Measurements from ENCODE around the gene HPD. TPM values are rescaled to one million over a fixed set of nuclear protein-coding genes. Genes with fewer than 3 reads are reported as not detected.
"Not testable (repeated sequence)": the region's sequence is repeated elsewhere in the genome, so short reads cannot be mapped to it uniquely, and the experiment has no call there.

Gene HPD
- total RNA-seq, 2 experiments from 2014 or later: not detected

- H3K36me3 Mint-ChIP-seq (ENCODE audit: low read depth); H3K9me3 Mint-ChIP-seq; DNase-seq; H3K4me3 Mint-ChIP-seq; CTCF ChIA-PET; H3K27me3 Mint-ChIP-seq (ENCODE audit: low read depth); H3K4me1 Mint-ChIP-seq (ENCODE audit: low read depth); intact Hi-C loops (cut with micrococcal nuclease); H3K27ac Mint-ChIP-seq: not testable (repeated sequence)
These were observed 2.0 kb upstream of the HPD start for GRCh38 chr12:121860699-121861098.

GRCh38 chr12:121860257-121860656, 1.6 kb upstream of the HPD start:
- no peak for DNase-seq
- intact Hi-C loops (cut with micrococcal nuclease): no loop called here
- Mint-ChIP-seq H3K4me1 (ENCODE audit: low read depth) (peaks cover 2% of the 10 kb centered on the region), H3K27ac (no peak overlapping the region), H3K4me3 (no peak overlapping the region), H3K36me3 (ENCODE audit: low read depth) (no peaks in the 10 kb centered on the region), H3K27me3 (ENCODE audit: low read depth) (no peaks in the 10 kb centered on the region), H3K9me3 (no peaks in the 10 kb centered on the region)
- CTCF ChIA-PET: no interaction called here

- DNase-seq: no peak
- H3K27me3 Mint-ChIP-seq (ENCODE audit: low read depth): no peaks in the 10 kb centered on the region
- H3K36me3 Mint-ChIP-seq (ENCODE audit: low read depth): no peaks in the 10 kb centered on the region
- no peak overlapping the region for H3K4me3 Mint-ChIP-seq
- CTCF ChIA-PET: interaction anchor here (1.3 kb wide), 1 partner anchor 64 kb away, joined by 6 read pairs; no protein-coding TSS in a partner anchor
- no peaks in the 10 kb centered on the region for H3K9me3 Mint-ChIP-seq
- intact Hi-C loops (cut with micrococcal nuclease): no loop called here
- no peak overlapping the region for H3K27ac Mint-ChIP-seq
- H3K4me1 Mint-ChIP-seq (ENCODE audit: low read depth): peaks cover 2% of the 10 kb centered on the region
These were observed 369 bp downstream of the HPD start for GRCh38 chr12:121858318-121858661.

GRCh38 chr12:121857322-121858246, 1.1 kb downstream of the HPD start:
- Mint-ChIP-seq H3K36me3 (ENCODE audit: low read depth) (no peaks in the 10 kb centered on the region), H3K27me3 (ENCODE audit: low read depth) (no peaks in the 10 kb centered on the region), H3K4me3 (no peak overlapping the region), H3K27ac (no peak overlapping the region), H3K4me1 (ENCODE audit: low read depth) (peaks cover 2% of the 10 kb centered on the region), H3K9me3 (no peaks in the 10 kb centered on the region)
- CTCF ChIA-PET: interaction anchor here (1.3 kb wide), 1 partner anchor 63 kb away, joined by 6 read pairs; no protein-coding TSS in a partner anchor
- no peak for DNase-seq
- intact Hi-C loops (cut with micrococcal nuclease): no loop called here

- H3K27ac Mint-ChIP-seq; H3K36me3 Mint-ChIP-seq (ENCODE audit: low read depth); H3K27me3 Mint-ChIP-seq (ENCODE audit: low read depth); intact Hi-C loops (cut with micrococcal nuclease); H3K4me3 Mint-ChIP-seq; H3K4me1 Mint-ChIP-seq (ENCODE audit: low read depth); DNase-seq; H3K9me3 Mint-ChIP-seq: not testable (repeated sequence)
- CTCF ChIA-PET: interaction anchor here (0.8 kb wide), 1 partner anchor 37 kb away, joined by 3 read pairs; no protein-coding TSS in a partner anchor
These were observed 6.3 kb downstream of the HPD start for GRCh38 chr12:121852392-121852791.

GRCh38 chr12:121849665-121850064, 9.0 kb downstream of the HPD start:
- H3K4me3 Mint-ChIP-seq: no peak overlapping the region
- no peaks in the 10 kb centered on the region for H3K36me3 Mint-ChIP-seq (ENCODE audit: low read depth)
- no peak for DNase-seq
- no peak overlapping the region for H3K27ac Mint-ChIP-seq
- CTCF ChIA-PET: no interaction called here
- no peaks in the 10 kb centered on the region for H3K9me3 Mint-ChIP-seq
- intact Hi-C loops (cut with micrococcal nuclease): no loop called here
- no peaks in the 10 kb centered on the region for H3K4me1 Mint-ChIP-seq (ENCODE audit: low read depth)
- H3K27me3 Mint-ChIP-seq (ENCODE audit: low read depth): no peaks in the 10 kb centered on the region

GRCh38 chr12:121849211-121849610, 9.4 kb downstream of the HPD start:
- CTCF ChIA-PET: no interaction called here
- H3K9me3 Mint-ChIP-seq: no peaks in the 10 kb centered on the region
- H3K27me3 Mint-ChIP-seq (ENCODE audit: low read depth): no peaks in the 10 kb centered on the region
- no peak overlapping the region for H3K27ac Mint-ChIP-seq
- DNase-seq: no peak
- intact Hi-C loops (cut with micrococcal nuclease): no loop called here
- H3K4me3 Mint-ChIP-seq: no peak overlapping the region
- no peaks in the 10 kb centered on the region for H3K4me1 Mint-ChIP-seq (ENCODE audit: low read depth)
- no peaks in the 10 kb centered on the region for H3K36me3 Mint-ChIP-seq (ENCODE audit: low read depth)

GRCh38 chr12:121845701-121846100, 13.0 kb downstream of the HPD start:
- intact Hi-C loops (cut with micrococcal nuclease): no loop called here
- no peak for DNase-seq
- no peaks in the 10 kb centered on the region for H3K27me3 Mint-ChIP-seq (ENCODE audit: low read depth)
- H3K27ac Mint-ChIP-seq: no peak overlapping the region
- H3K36me3 Mint-ChIP-seq (ENCODE audit: low read depth): no peaks in the 10 kb centered on the region
- CTCF ChIA-PET: interaction anchor here (1.4 kb wide), 1 partner anchor 51 kb away, joined by 7 read pairs; no protein-coding TSS in a partner anchor
- no peaks in the 10 kb centered on the region for H3K9me3 Mint-ChIP-seq
- H3K4me3 Mint-ChIP-seq: no peak overlapping the region
- H3K4me1 Mint-ChIP-seq (ENCODE audit: low read depth): no peaks in the 10 kb centered on the region

GRCh38 chr12:121843236-121843982, 15.2 kb downstream of the HPD start:
- intact Hi-C loops (cut with micrococcal nuclease): no loop called here

GRCh38 chr12:121839993-121840761, 18.5 kb downstream of the HPD start:
- Mint-ChIP-seq H3K4me1 (ENCODE audit: low read depth) (peaks cover 11% of the 10 kb centered on the region), H3K4me3 (peak overlapping the region; percentile 97), H3K9me3 (no peaks in the 10 kb centered on the region), H3K27ac (peak overlapping the region; percentile 88), H3K36me3 (ENCODE audit: low read depth) (no peaks in the 10 kb centered on the region), H3K27me3 (ENCODE audit: low read depth) (no peaks in the 10 kb centered on the region)
- intact Hi-C loops (cut with micrococcal nuclease): loop anchor here (1.0 to 2.0 kb wide), 7 partner anchors 37 to 386 kb away; partner anchors contain the start of genes CFAP251, DIABLO, MLXIP and PSMD9
- DNase-seq: no peak
- CTCF ChIA-PET: interaction anchor here (0.6 to 5.2 kb wide), 4 partner anchors 29 to 1743 kb away, joined by 3 to 32 read pairs (median 10); partner anchors contain the start of genes PSMD9 and RHOF

More at GRCh38 chr12:121843236-121843982, 15.2 kb downstream of the HPD start:
- CTCF ChIA-PET: interaction anchor here (0.7 to 1.2 kb wide), 3 partner anchors 8 to 49 kb away, joined by 3 to 6 read pairs (median 4); no protein-coding TSS in a partner anchor
- Mint-ChIP-seq H3K36me3 (ENCODE audit: low read depth) (no peaks in the 10 kb centered on the region), H3K9me3 (no peaks in the 10 kb centered on the region), H3K27ac (no peak overlapping the region), H3K4me1 (ENCODE audit: low read depth) (peaks cover 11% of the 10 kb centered on the region), H3K4me3 (no peak overlapping the region), H3K27me3 (ENCODE audit: low read depth) (no peaks in the 10 kb centered on the region)
- no peak for DNase-seq

- DNase-seq: peak; percentile 100
- Mint-ChIP-seq H3K27ac (peak overlapping the region; percentile 88), H3K4me3 (peak overlapping the region; percentile 97), H3K27me3 (ENCODE audit: low read depth) (no peaks in the 10 kb centered on the region), H3K9me3 (no peaks in the 10 kb centered on the region), H3K4me1 (ENCODE audit: low read depth) (peaks cover 11% of the 10 kb centered on the region), H3K36me3 (ENCODE audit: low read depth) (no peaks in the 10 kb centered on the region)
- CTCF ChIA-PET: interaction anchor here (0.6 to 5.2 kb wide), 6 partner anchors 17 to 79 kb away, joined by 3 to 32 read pairs (median 7); partner anchors contain the start of genes PSMD9 and RHOF
- intact Hi-C loops (cut with micrococcal nuclease): loop anchor here (1.0 to 2.0 kb wide), 7 partner anchors 36 to 387 kb away; partner anchors contain the start of genes CFAP251, DIABLO, MLXIP and PSMD9
These were observed 19.3 kb downstream of the HPD start for GRCh38 chr12:121839106-121839992.

Measured in activated naive CD4-positive, alpha-beta T cell treated with anti-CD3 and anti-CD28 coated beads for 36 hours (primary cell).